ENCODE results near the gene DIS3L2.

The DIS3L2 gene

GRCh38 chr2:231966886-231967285 is 5.4 kb downstream of the DIS3L2 start:
- H3K9me3 ChIP-seq (ENCODE audit: control insufficient read depth, low read length): no peaks in the 10 kb centered on the region
- no peaks in the 10 kb centered on the region for H3K36me3 ChIP-seq (ENCODE audit: control insufficient read depth, insufficient read depth, low read length, severe bottlenecking)
- no peak for DNase-seq (ENCODE audit: low read depth)
- no peak overlapping the region for H3K4me3 ChIP-seq (ENCODE audit: low read length)
- H3K9ac ChIP-seq (ENCODE audit: low read length): no peak overlapping the region
- H3K27me3 ChIP-seq (replicated peaks; ENCODE audit: control insufficient read depth, insufficient read depth, low read length): no peaks in the 10 kb centered on the region
- peaks cover 5% of the 10 kb centered on the region for H3K4me1 ChIP-seq (ENCODE audit: control insufficient read depth, insufficient read depth, low read length)

GRCh38 chr2:231968820-231969219 is 7.3 kb downstream of the DIS3L2 start:
- Histone ChIP-seq H3K4me3 (ENCODE audit: low read length) (no peak overlapping the region), H3K9me3 (ENCODE audit: control insufficient read depth, low read length) (no peaks in the 10 kb centered on the region), H3K27me3 (replicated peaks; ENCODE audit: control insufficient read depth, insufficient read depth, low read length) (no peaks in the 10 kb centered on the region), H3K9ac (ENCODE audit: low read length) (no peak overlapping the region), H3K36me3 (ENCODE audit: control insufficient read depth, insufficient read depth, low read length, severe bottlenecking) (no peaks in the 10 kb centered on the region), H3K4me1 (ENCODE audit: control insufficient read depth, insufficient read depth, low read length) (no peaks in the 10 kb centered on the region)
- DNase-seq (ENCODE audit: low read depth): no peak

- no peak for DNase-seq (ENCODE audit: low read depth)
- H3K36me3 ChIP-seq (ENCODE audit: control insufficient read depth, insufficient read depth, low read length, severe bottlenecking): no peaks in the 10 kb centered on the region
Measured at GRCh38 chr2:231970461-231970860, 8.9 kb downstream of the DIS3L2 start.

GRCh38 chr2:231975001-231975400 is 13.5 kb downstream of the DIS3L2 start:
- Histone ChIP-seq H3K4me3 (ENCODE audit: low read length) (no peak overlapping the region), H3K9ac (ENCODE audit: low read length) (no peak overlapping the region), H3K9me3 (ENCODE audit: control insufficient read depth, low read length) (no peaks in the 10 kb centered on the region), H3K4me1 (ENCODE audit: control insufficient read depth, insufficient read depth, low read length) (no peaks in the 10 kb centered on the region), H3K27me3 (replicated peaks; ENCODE audit: control insufficient read depth, insufficient read depth, low read length) (no peaks in the 10 kb centered on the region), H3K36me3 (ENCODE audit: control insufficient read depth, insufficient read depth, low read length, severe bottlenecking) (no peaks in the 10 kb centered on the region)
- DNase-seq (ENCODE audit: low read depth): no peak

More at GRCh38 chr2:231970461-231970860, 8.9 kb downstream of the DIS3L2 start:
- no peaks in the 10 kb centered on the region for H3K9me3 ChIP-seq (ENCODE audit: control insufficient read depth, low read length)
- H3K9ac ChIP-seq (ENCODE audit: low read length): no peak overlapping the region
- no peaks in the 10 kb centered on the region for H3K4me1 ChIP-seq (ENCODE audit: control insufficient read depth, insufficient read depth, low read length)
- H3K4me3 ChIP-seq (ENCODE audit: low read length): no peak overlapping the region
- H3K27me3 ChIP-seq (replicated peaks; ENCODE audit: control insufficient read depth, insufficient read depth, low read length): no peaks in the 10 kb centered on the region

GRCh38 chr2:231977430-231977829 is 15.9 kb downstream of the DIS3L2 start:
- Histone ChIP-seq H3K4me1 (ENCODE audit: control insufficient read depth, insufficient read depth, low read length) (no peaks in the 10 kb centered on the region), H3K27me3 (replicated peaks; ENCODE audit: control insufficient read depth, insufficient read depth, low read length) (no peaks in the 10 kb centered on the region), H3K4me3 (ENCODE audit: low read length) (no peak overlapping the region), H3K9ac (ENCODE audit: low read length) (no peak overlapping the region), H3K36me3 (ENCODE audit: control insufficient read depth, insufficient read depth, low read length, severe bottlenecking) (no peaks in the 10 kb centered on the region), H3K9me3 (ENCODE audit: control insufficient read depth, low read length) (no peaks in the 10 kb centered on the region)
- DNase-seq (ENCODE audit: low read depth): no peak

GRCh38 chr2:231984992-231985391 is 23.5 kb downstream of the DIS3L2 start:
- Histone ChIP-seq H3K4me1 (ENCODE audit: control insufficient read depth, insufficient read depth, low read length) (peaks cover 8% of the 10 kb centered on the region), H3K9ac (ENCODE audit: low read length) (no peak overlapping the region), H3K9me3 (ENCODE audit: control insufficient read depth, low read length) (no peaks in the 10 kb centered on the region)

GRCh38 chr2:231985823-231986261 is 24.3 kb downstream of the DIS3L2 start:
- Histone ChIP-seq H3K4me1 (ENCODE audit: control insufficient read depth, insufficient read depth, low read length) (peaks cover 8% of the 10 kb centered on the region), H3K4me3 (ENCODE audit: low read length) (no peak overlapping the region)
- no peak for DNase-seq (ENCODE audit: low read depth)

More at GRCh38 chr2:231984992-231985391, 23.5 kb downstream of the DIS3L2 start:
- DNase-seq (ENCODE audit: low read depth): no peak
- Histone ChIP-seq H3K36me3 (ENCODE audit: control insufficient read depth, insufficient read depth, low read length, severe bottlenecking) (peaks cover 4% of the 10 kb centered on the region), H3K27me3 (replicated peaks; ENCODE audit: control insufficient read depth, insufficient read depth, low read length) (no peaks in the 10 kb centered on the region), H3K4me3 (ENCODE audit: low read length) (no peak overlapping the region)

GRCh38 chr2:231987124-231987727 is 25.7 kb downstream of the DIS3L2 start:
- DNase-seq (ENCODE audit: low read depth): peak; percentile 38
- Histone ChIP-seq H3K9ac (ENCODE audit: low read length) (no peak overlapping the region), H3K4me3 (ENCODE audit: low read length) (no peak overlapping the region), H3K9me3 (ENCODE audit: control insufficient read depth, low read length) (no peaks in the 10 kb centered on the region), H3K27me3 (replicated peaks; ENCODE audit: control insufficient read depth, insufficient read depth, low read length) (no peaks in the 10 kb centered on the region), H3K4me1 (ENCODE audit: control insufficient read depth, insufficient read depth, low read length) (peaks cover 8% of the 10 kb centered on the region), H3K36me3 (ENCODE audit: control insufficient read depth, insufficient read depth, low read length, severe bottlenecking) (peaks cover 4% of the 10 kb centered on the region)

More at GRCh38 chr2:231985823-231986261, 24.3 kb downstream of the DIS3L2 start:
- Histone ChIP-seq H3K9ac (ENCODE audit: low read length) (no peak overlapping the region), H3K27me3 (replicated peaks; ENCODE audit: control insufficient read depth, insufficient read depth, low read length) (no peaks in the 10 kb centered on the region), H3K9me3 (ENCODE audit: control insufficient read depth, low read length) (no peaks in the 10 kb centered on the region), H3K36me3 (ENCODE audit: control insufficient read depth, insufficient read depth, low read length, severe bottlenecking) (peaks cover 4% of the 10 kb centered on the region)

GRCh38 chr2:231988179-231988866 is 26.8 kb downstream of the DIS3L2 start:
- H3K27me3 ChIP-seq (replicated peaks; ENCODE audit: control insufficient read depth, insufficient read depth, low read length): no peaks in the 10 kb centered on the region
- no peak overlapping the region for H3K4me3 ChIP-seq (ENCODE audit: low read length)
- no peak overlapping the region for H3K9ac ChIP-seq (ENCODE audit: low read length)
- no peaks in the 10 kb centered on the region for H3K9me3 ChIP-seq (ENCODE audit: control insufficient read depth, low read length)
- peaks cover 4% of the 10 kb centered on the region for H3K36me3 ChIP-seq (ENCODE audit: control insufficient read depth, insufficient read depth, low read length, severe bottlenecking)
- H3K4me1 ChIP-seq (ENCODE audit: control insufficient read depth, insufficient read depth, low read length): peaks cover 8% of the 10 kb centered on the region
- DNase-seq (ENCODE audit: low read depth): no peak

GRCh38 chr2:231991664-231992063 is 30.2 kb downstream of the DIS3L2 start:
- Histone ChIP-seq H3K36me3 (ENCODE audit: control insufficient read depth, insufficient read depth, low read length, severe bottlenecking) (no peaks in the 10 kb centered on the region), H3K27me3 (replicated peaks; ENCODE audit: control insufficient read depth, insufficient read depth, low read length) (no peaks in the 10 kb centered on the region), H3K9ac (ENCODE audit: low read length) (no peak overlapping the region), H3K4me3 (ENCODE audit: low read length) (no peak overlapping the region), H3K9me3 (ENCODE audit: control insufficient read depth, low read length) (no peaks in the 10 kb centered on the region), H3K4me1 (ENCODE audit: control insufficient read depth, insufficient read depth, low read length) (peaks cover 8% of the 10 kb centered on the region)
- no peak for DNase-seq (ENCODE audit: low read depth)

GRCh38 chr2:231992888-231993287 is 31.4 kb downstream of the DIS3L2 start:
- no peaks in the 10 kb centered on the region for H3K27me3 ChIP-seq (replicated peaks; ENCODE audit: control insufficient read depth, insufficient read depth, low read length)
- H3K9me3 ChIP-seq (ENCODE audit: control insufficient read depth, low read length): no peaks in the 10 kb centered on the region
- H3K9ac ChIP-seq (ENCODE audit: low read length): no peak overlapping the region
- no peaks in the 10 kb centered on the region for H3K36me3 ChIP-seq (ENCODE audit: control insufficient read depth, insufficient read depth, low read length, severe bottlenecking)
- DNase-seq (ENCODE audit: low read depth): no peak
- no peaks in the 10 kb centered on the region for H3K4me1 ChIP-seq (ENCODE audit: control insufficient read depth, insufficient read depth, low read length)
- H3K4me3 ChIP-seq (ENCODE audit: low read length): no peak overlapping the region
